ENCODE results near the gene KLF12. TPM values are rescaled to one million over a fixed set of nuclear protein-coding genes. Genes with fewer than 3 reads are reported as not detected.

KLF12 gene
- total RNA-seq, 4 donors from 2014 or later = 0.64 to 4.0 (median 1.4) TPM

- TF ChIP-seq CTCF (IDR thresholded peaks at IDR 0.05) (no peak), POLR2A (IDR thresholded peaks at IDR 0.05) (no peak)
- H3K27ac ChIP-seq = peak overlapping the region; percentile 73 to 95 (median 90)
- H3K27me3 ChIP-seq = peaks cover 0 to 13% (median 0%) of the 10 kb centered on the region in 4 donors
- H3K36me3 ChIP-seq = no peaks in the 10 kb centered on the region
- no peaks in the 10 kb centered on the region for H3K9me3 ChIP-seq
- intact Hi-C loops (cut with DNase I) = loop anchor here (10.0 kb wide), 1 partner anchor 301 kb away; no protein-coding TSS in a partner anchor
- DNase-seq = no peak
- H3K4me1 ChIP-seq = peaks cover 0 to 54% (median 9%) of the 10 kb centered on the region in 3 donors
- H3K4me3 ChIP-seq = peak overlapping the region; percentile 65 to 90 (median 76)
- WGBS, 2 donors = 1 to 2% methylated on average over 20 to 25 of the region's 27 CpGs
Observed at GRCh38 chr13:74136084-74136658, 2.0 kb upstream of the KLF12 start.

- Histone ChIP-seq H3K4me1 (peaks cover 0 to 58% (median 9%) of the 10 kb centered on the region in 3 donors), H3K9me3 (no peaks in the 10 kb centered on the region), H3K4me3 (peak overlapping the region; percentile 65 to 90 (median 76)), H3K27ac (peak overlapping the region; percentile 73 to 95 (median 90)), H3K27me3 (peaks cover 0 to 13% (median 0%) of the 10 kb centered on the region in 4 donors), H3K36me3 (no peaks in the 10 kb centered on the region)
- TF ChIP-seq POLR2A (IDR thresholded peaks at IDR 0.05) (no peak), CTCF (IDR thresholded peaks at IDR 0.05) (no peak)
- WGBS, 2 donors = 0% methylated on average over 11 of the region's 72 CpGs
- intact Hi-C loops (cut with DNase I) = loop anchor here (10.0 kb wide), 1 partner anchor 301 kb away; no protein-coding TSS in a partner anchor
- no peak for DNase-seq
Observed at GRCh38 chr13:74135326-74136083, 1.3 kb upstream of the KLF12 start.

GRCh38 chr13:74134777-74135325, 647 bp upstream of the KLF12 start:
- Histone ChIP-seq H3K4me3 (peak overlapping the region; percentile 65 to 90 (median 76)), H3K27ac (peak overlapping the region; percentile 73 to 95 (median 90)), H3K36me3 (no peaks in the 10 kb centered on the region), H3K27me3 (peaks cover 0 to 13% (median 0%) of the 10 kb centered on the region in 4 donors), H3K4me1 (peaks cover 0 to 65% (median 9%) of the 10 kb centered on the region in 3 donors), H3K9me3 (no peaks in the 10 kb centered on the region)
- WGBS, 2 donors = no CpG with 5 or more reads among the region's 63 CpGs
- intact Hi-C loops (cut with DNase I) = loop anchor here (10.0 kb wide), 1 partner anchor 300 kb away; no protein-coding TSS in a partner anchor
- no peak for DNase-seq
- no peak for TF ChIP-seq POLR2A (IDR thresholded peaks at IDR 0.05)
- no peak for TF ChIP-seq CTCF (IDR thresholded peaks at IDR 0.05)

- no peaks in the 10 kb centered on the region for H3K9me3 ChIP-seq
- peaks cover 0 to 72% (median 9%) of the 10 kb centered on the region in 3 donors for H3K4me1 ChIP-seq
- H3K4me3 ChIP-seq = peak overlapping the region; percentile 65 to 90 (median 76)
- WGBS, 2 donors = 0% methylated on average over 10 to 12 of the region's 35 CpGs
- intact Hi-C loops (cut with DNase I) = loop anchor here (10.0 kb wide), 1 partner anchor 299 kb away; no protein-coding TSS in a partner anchor
- no peaks in the 10 kb centered on the region for H3K36me3 ChIP-seq
- peak; percentile 78 for DNase-seq
- TF ChIP-seq POLR2A (IDR thresholded peaks at IDR 0.05) = peak in 2 of 4 donors; percentile 42 to 77
- TF ChIP-seq CTCF (IDR thresholded peaks at IDR 0.05) = no peak
- peaks cover 0 to 13% (median 0%) of the 10 kb centered on the region in 4 donors for H3K27me3 ChIP-seq
- H3K27ac ChIP-seq = peak overlapping the region; percentile 73 to 95 (median 90)
Observed at GRCh38 chr13:74133657-74134201, 475 bp downstream of the KLF12 start.

All from esophagus squamous epithelium (tissue), 5 donors.